OCI-LY7 (cell line): ENCODE results near the gene TCAF1. TPM values are rescaled to one million over a fixed set of nuclear protein-coding genes. Genes with fewer than 3 reads are reported as not detected.
A peak's percentile ranks its signal among the peaks of the same experiment; 100 is the strongest.

Experiments used
- BruUV-seq: library from RNA; stranded (reverse); fragments of 400-500 nt; replicated peaks from 2 replicates; lab custom pipeline; 2021; lab: Mats Ljungman, UMichigan
- CTCF ChIA-PET: fragments of 300-600 bp; sonication (Branson Sonifier 250); formaldehyde crosslinking; loops from one replicate; lab custom pipeline; 2022; ENCODE audit warnings: antibody characterized with exemption; ENCODE audit not compliant: unreplicated experiment; lab: Charles Lee
- POLR2A ChIA-PET: fragments of 300-600 bp; sonication (Branson Sonifier 250); formaldehyde crosslinking; loops from one replicate; lab custom pipeline; 2022; ENCODE audit warnings: antibody characterized with exemption; lab: Charles Lee
- DNase-seq: peaks from one replicate; pipeline ENCODE4 v3.0.0-alpha.2; 2015; ENCODE audit warnings: low spot score
- H2AFZ ChIP-seq: fragments of 200-600 bp; sonication (generic), shearing (Covaris generic); 2 replicates; pipeline ENCODE4 v1.6.1; 2014; ENCODE audit warnings: mild to moderate bottlenecking, antibody characterized with exemption, low read length, moderate library complexity
- H3K27ac ChIP-seq: fragments of 200-600 bp; sonication (generic); 2 replicates; pipeline ENCODE4 v1.5.1; 2014; ENCODE audit warnings: mixed run types, low read depth, mild to moderate bottlenecking, moderate library complexity, low read length, inconsistent platforms; ENCODE audit not compliant: poor library complexity, severe bottlenecking
- H3K36me3 ChIP-seq: fragments of 200-600 bp; sonication (generic); 2 replicates; pipeline ENCODE4 v1.6.1; 2014; ENCODE audit warnings: mild to moderate bottlenecking, antibody characterized with exemption, low read length, moderate library complexity, mixed read lengths; ENCODE audit not compliant: insufficient read depth
- H3K4me1 ChIP-seq: fragments of 200-600 bp; sonication (generic); 2 replicates; pipeline ENCODE4 v1.5.1; 2014; ENCODE audit warnings: mild to moderate bottlenecking, low read length; ENCODE audit not compliant: insufficient read depth, poor library complexity, severe bottlenecking
- H3K4me2 ChIP-seq: fragments of 200-600 bp; sonication (generic); 2 replicates; pipeline ENCODE4 v1.6.1; 2014; ENCODE audit warnings: mild to moderate bottlenecking, low read length
- H3K4me3 ChIP-seq: fragments of 200-600 bp; sonication (generic); 2 replicates; pipeline ENCODE4 v1.5.1; 2014; ENCODE audit warnings: mild to moderate bottlenecking, low read depth, low read length; ENCODE audit not compliant: poor library complexity, severe bottlenecking
- H3K79me2 ChIP-seq: fragments of 200-600 bp; sonication (generic); 2 replicates; pipeline ENCODE4 v1.6.1; 2016; ENCODE audit warnings: low read depth, mild to moderate bottlenecking, low read length, moderate library complexity, mixed read lengths; ENCODE audit not compliant: insufficient read depth
- H3K9me2 ChIP-seq: fragments of 200-600 bp; sonication (generic); 2 replicates; pipeline ENCODE4 v1.6.1; 2016; ENCODE audit warnings: mild to moderate bottlenecking, low read length, mixed read lengths; ENCODE audit not compliant: insufficient read depth
- H3K9me3 ChIP-seq: fragments of 200-600 bp; sonication (generic); 2 replicates; pipeline ENCODE4 v1.6.1; 2014; ENCODE audit warnings: mild to moderate bottlenecking, mixed run types, low read length, mixed read lengths
- H4K20me1 ChIP-seq: fragments of 200-600 bp; sonication (generic); 2 replicates; pipeline ENCODE4 v1.6.1; 2014; ENCODE audit warnings: mild to moderate bottlenecking, antibody characterized with exemption, low read length, moderate library complexity, mixed read lengths; ENCODE audit not compliant: insufficient read depth
- EZH2phosphoT487 ChIP-seq: fragments of 200-600 bp; sonication (generic); IDR thresholded peaks from 2 replicates; pipeline ENCODE4 v1.6.1; 2018; ENCODE audit warnings: low read depth, borderline replicate concordance, mild to moderate bottlenecking, mixed run types, antibody characterized with exemption, low read length, moderate library complexity, mixed read lengths
- intact Hi-C: fragments of 100-400 bp; cut with micrococcal nuclease; formaldehyde crosslinking; loops from one replicate; pipeline ENCODE4 v1.10.0; 2022; ENCODE audit not compliant: unreplicated experiment
- total RNA-seq, 2 experiments: library from RNA; depleted of rRNA in 1 of 2; stranded (reverse); fragments of >200 nt in 1 of 2; shearing (Covaris generic) in 1 of 2; gene quantifications; 2 replicates each; pipeline ENCODE4 v1.2.3, GENCODE V29; 2014 to 2022
- TF ChIP-seq, protein P1 (sequence below): fragments of 200-600 bp; sonication (generic); conservative IDR thresholded peaks from 2 replicates; pipeline ENCODE4 v1.5.1; 2014; ENCODE audit warnings: mild to moderate bottlenecking, antibody characterized with exemption, low read length, moderate library complexity, mixed read lengths

The TCAF1 gene
- total RNA-seq, 2 experiments from 2014 or later, result 3.3 to 5.5 TPM

DNA sequence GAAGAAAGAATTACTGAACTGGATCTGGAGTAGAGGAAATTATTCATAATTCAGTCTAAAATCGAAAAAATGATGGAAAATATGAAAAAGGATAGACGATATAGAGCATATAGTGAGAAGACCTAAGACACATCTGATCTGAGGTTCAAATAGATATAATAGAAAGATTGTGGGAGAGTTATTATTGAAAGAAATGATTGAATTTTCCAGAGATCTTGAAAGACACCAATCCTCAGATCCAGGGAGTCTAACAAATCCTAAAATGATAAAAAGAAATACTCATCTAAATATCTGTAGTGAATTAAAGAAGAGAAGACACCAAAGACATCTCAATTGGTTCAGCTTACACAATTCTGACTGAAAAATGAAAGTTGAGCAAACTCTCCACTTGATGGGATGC lies 12.9 kb downstream of the TCAF1 start:
- CTCF ChIA-PET, result no interaction called here
- BruUV-seq, result no TSS peak
- intact Hi-C loops, result no loop called here

GRCh38 chr7:143886826-143887477 lies 15.0 kb downstream of the TCAF1 start:
- H3K79me2 ChIP-seq, result no peaks in the 10 kb centered on the region
- H3K9me2 ChIP-seq, result no peaks in the 10 kb centered on the region
- no peak overlapping the region for H3K4me3 ChIP-seq
- TF ChIP-seq, protein P1, sequence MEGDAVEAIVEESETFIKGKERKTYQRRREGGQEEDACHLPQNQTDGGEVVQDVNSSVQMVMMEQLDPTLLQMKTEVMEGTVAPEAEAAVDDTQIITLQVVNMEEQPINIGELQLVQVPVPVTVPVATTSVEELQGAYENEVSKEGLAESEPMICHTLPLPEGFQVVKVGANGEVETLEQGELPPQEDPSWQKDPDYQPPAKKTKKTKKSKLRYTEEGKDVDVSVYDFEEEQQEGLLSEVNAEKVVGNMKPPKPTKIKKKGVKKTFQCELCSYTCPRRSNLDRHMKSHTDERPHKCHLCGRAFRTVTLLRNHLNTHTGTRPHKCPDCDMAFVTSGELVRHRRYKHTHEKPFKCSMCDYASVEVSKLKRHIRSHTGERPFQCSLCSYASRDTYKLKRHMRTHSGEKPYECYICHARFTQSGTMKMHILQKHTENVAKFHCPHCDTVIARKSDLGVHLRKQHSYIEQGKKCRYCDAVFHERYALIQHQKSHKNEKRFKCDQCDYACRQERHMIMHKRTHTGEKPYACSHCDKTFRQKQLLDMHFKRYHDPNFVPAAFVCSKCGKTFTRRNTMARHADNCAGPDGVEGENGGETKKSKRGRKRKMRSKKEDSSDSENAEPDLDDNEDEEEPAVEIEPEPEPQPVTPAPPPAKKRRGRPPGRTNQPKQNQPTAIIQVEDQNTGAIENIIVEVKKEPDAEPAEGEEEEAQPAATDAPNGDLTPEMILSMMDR, result no peak
- TF ChIP-seq EZH2phosphoT487, result no peak
- POLR2A ChIA-PET, result no interaction called here
- no peaks in the 10 kb centered on the region for H3K9me3 ChIP-seq
- no peak overlapping the region for H3K4me2 ChIP-seq
- no peak for DNase-seq
- no peaks in the 10 kb centered on the region for H3K36me3 ChIP-seq
- H3K27ac ChIP-seq, result no peak overlapping the region
- no peak overlapping the region for H2AFZ ChIP-seq
- BruUV-seq, result no TSS peak
- H3K4me1 ChIP-seq, result peaks cover 10% of the 10 kb centered on the region
- intact Hi-C loops, result no loop called here
- CTCF ChIA-PET, result interaction anchor here (1.1 kb wide), 1 partner anchor 241 kb away, joined by 3 read pairs; no protein-coding TSS in a partner anchor
- 0 out of 2 replicates have a peak, but pooled peaks cover 4% of the 10 kb centered on the region for H4K20me1 ChIP-seq

More for the DNA sequence above, 12.9 kb downstream of the TCAF1 start:
- DNase-seq, result no peak
- Histone ChIP-seq H3K9me2 (no peaks in the 10 kb centered on the region), H3K79me2 (no peaks in the 10 kb centered on the region), H2AFZ (no peak overlapping the region), H3K9me3 (no peaks in the 10 kb centered on the region), H3K4me2 (no peak overlapping the region), H3K36me3 (no peaks in the 10 kb centered on the region), H4K20me1 (no peaks in the 10 kb centered on the region), H3K4me1 (peaks cover 10% of the 10 kb centered on the region), H3K27ac (no peak overlapping the region), H3K4me3 (no peak overlapping the region)
- TF ChIP-seq, protein P1, result no peak
- no peak for TF ChIP-seq EZH2phosphoT487
- POLR2A ChIA-PET, result no interaction called here

- DNase-seq, result no peak
- Histone ChIP-seq H3K79me2 (no peaks in the 10 kb centered on the region), H3K4me2 (peak overlapping the region; percentile 32; the same call in 1 of the 2 replicates), H3K9me2 (no peaks in the 10 kb centered on the region), H3K4me1 (peaks cover 10% of the 10 kb centered on the region), H3K27ac (no peak overlapping the region), H3K36me3 (no peaks in the 10 kb centered on the region), H4K20me1 (0 out of 2 replicates have a peak, but pooled peaks cover 4% of the 10 kb centered on the region), H2AFZ (no peak overlapping the region), H3K9me3 (no peaks in the 10 kb centered on the region), H3K4me3 (no peak overlapping the region)
- CTCF ChIA-PET, result no interaction called here
- intact Hi-C loops, result no loop called here
- POLR2A ChIA-PET, result no interaction called here
- BruUV-seq, result no TSS peak
- TF ChIP-seq, protein P1, result no peak
- TF ChIP-seq EZH2phosphoT487, result no peak
These were observed 16.0 kb downstream of the TCAF1 start for GRCh38 chr7:143885951-143886350.
